HEK293 (cell line): ENCODE measurements around the gene CD96.

ENCODE experiments used
- CTCF ChIA-PET: fragments of 350-600 bp; formaldehyde crosslinking; extraction: SDS; loops from one replicate; lab custom pipeline; 2021; ENCODE audit warnings: antibody characterized with exemption; lab: Yijun Ruan, JAX
- POLR2A ChIA-PET: fragments of 300-600 bp; formaldehyde crosslinking; extraction: SDS; loops from one replicate; lab custom pipeline; 2020; ENCODE audit warnings: antibody characterized with exemption, inconsistent platforms; lab: Yijun Ruan, JAX
- H3K27ac ChIP-seq: fragments of 200-500 bp; sonication (Bioruptor generic); 2 replicates; pipeline ENCODE4 v1.5.1; 2014; ENCODE audit warnings: low read depth, low read length, control low read depth, inconsistent platforms; ENCODE audit errors: extremely low read depth
- H3K36me3 ChIP-seq, 2 experiments: fragments of 200-500 bp in 1 of 2; sonication (Bioruptor generic) in 1 of 2; 1 replicate in 1 of 2; 2 replicates in 1 of 2; pipeline ENCODE4 v1.5.1; 2014 to 2017; ENCODE audit warnings: inconsistent platforms in 2 of 2, low read length in 2 of 2; ENCODE audit not compliant: control insufficient read depth in 2 of 2, insufficient read depth in 1 of 2
- H3K4me1 ChIP-seq: fragments of 200-500 bp; sonication (Bioruptor generic); 2 replicates; pipeline ENCODE4 v1.5.1; 2014; ENCODE audit warnings: mild to moderate bottlenecking, low read length, inconsistent platforms; ENCODE audit not compliant: control insufficient read depth, insufficient read depth
- H3K4me3 ChIP-seq: 2 replicates; pipeline ENCODE4 v1.5.1; 2011; ENCODE audit warnings: low read depth, mild to moderate bottlenecking, control low read depth, low read length, moderate library complexity
- H3K9me3 ChIP-seq: fragments of 200-500 bp; sonication (Bioruptor generic); 2 replicates; pipeline ENCODE4 v1.5.1; 2014; ENCODE audit warnings: low read depth, low read length, inconsistent platforms; ENCODE audit not compliant: control insufficient read depth, insufficient read depth
- CTCF ChIP-seq: fragments of 450-650 bp; formaldehyde crosslinking; IDR thresholded peaks from 2 replicates; pipeline ENCODE4 v1.5.1; 2016; ENCODE audit warnings: missing biosample characterization, missing genetic modification characterization
- FEZF1 ChIP-seq: fragments of 450-650 bp; formaldehyde crosslinking; IDR thresholded peaks from 2 replicates; pipeline ENCODE4 v1.5.1; 2016; ENCODE audit warnings: missing biosample characterization, missing genetic modification characterization
- HOXD13 ChIP-seq: sonication (generic); formaldehyde crosslinking; IDR thresholded peaks from 2 replicates; pipeline ENCODE4 v1.8.0; 2022; ENCODE audit warnings: missing genetic modification reagents, borderline replicate concordance
- ZBTB49 ChIP-seq: fragments of 450-650 bp; formaldehyde crosslinking; IDR thresholded peaks from 2 replicates; pipeline ENCODE4 v1.5.1; 2016; ENCODE audit warnings: missing biosample characterization, missing genetic modification characterization, low read depth
- ZFP37 ChIP-seq: fragments of 450-650 bp; formaldehyde crosslinking; IDR thresholded peaks from 2 replicates; pipeline ENCODE4 v1.5.1; 2016; ENCODE audit warnings: missing biosample characterization, missing genetic modification characterization
- ZNF175 ChIP-seq: fragments of 450-650 bp; formaldehyde crosslinking; IDR thresholded peaks from 2 replicates; pipeline ENCODE4 v1.5.1; 2016; ENCODE audit warnings: missing biosample characterization, missing genetic modification characterization
- ZNF184 ChIP-seq: fragments of 450-650 bp; IDR thresholded peaks from 2 replicates; pipeline ENCODE4 v1.5.1; 2018; ENCODE audit warnings: missing biosample characterization, mild to moderate bottlenecking, missing genetic modification characterization
- ZNF221 ChIP-seq: fragments of 450-650 bp; formaldehyde crosslinking; IDR thresholded peaks from 2 replicates; pipeline ENCODE4 v1.5.1; 2017; ENCODE audit warnings: missing biosample characterization, missing genetic modification characterization, borderline replicate concordance
- ZNF280C ChIP-seq: fragments of 450-650 bp; formaldehyde crosslinking; IDR thresholded peaks from 2 replicates; pipeline ENCODE4 v1.5.1; 2016; ENCODE audit warnings: missing biosample characterization, missing genetic modification characterization
- ZNF37A ChIP-seq: fragments of 450-650 bp; IDR thresholded peaks from 2 replicates; pipeline ENCODE4 v1.5.1; 2018; ENCODE audit warnings: missing biosample characterization, missing genetic modification characterization
- ZNF501 ChIP-seq: fragments of 450-650 bp; formaldehyde crosslinking; IDR thresholded peaks from 2 replicates; pipeline ENCODE4 v1.5.1; 2016; ENCODE audit warnings: missing biosample characterization, missing genetic modification characterization
- ZNF510 ChIP-seq: fragments of 450-650 bp; formaldehyde crosslinking; IDR thresholded peaks from 2 replicates; pipeline ENCODE4 v1.5.1; 2018; ENCODE audit warnings: mild to moderate bottlenecking, missing genetic modification characterization, missing biosample characterization; ENCODE audit not compliant: insufficient replicate concordance
- ZNF692 ChIP-seq: fragments of 450-650 bp; formaldehyde crosslinking; IDR thresholded peaks from 2 replicates; pipeline ENCODE4 v1.5.1; 2016; ENCODE audit warnings: missing biosample characterization, missing genetic modification characterization
- ZNF747 ChIP-seq: fragments of 450-650 bp; formaldehyde crosslinking; IDR thresholded peaks from 2 replicates; pipeline ENCODE4 v1.5.1; 2016; ENCODE audit warnings: missing biosample characterization, missing genetic modification characterization
- ZNF792 ChIP-seq: fragments of 450-650 bp; formaldehyde crosslinking; IDR thresholded peaks from 2 replicates; pipeline ENCODE4 v1.5.1; 2016; ENCODE audit warnings: missing biosample characterization, missing genetic modification characterization
- ZNF830 ChIP-seq: fragments of 450-650 bp; IDR thresholded peaks from 2 replicates; pipeline ENCODE4 v1.5.0; 2018; ENCODE audit warnings: missing biosample characterization, missing genetic modification characterization, low read depth, mild to moderate bottlenecking, moderate library complexity
- TF ChIP-seq, protein P1 (sequence below): fragments of 450-650 bp; formaldehyde crosslinking; IDR thresholded peaks from 2 replicates; pipeline ENCODE4 v1.5.1; 2016; ENCODE audit warnings: missing biosample characterization, missing genetic modification characterization
- TF ChIP-seq, protein P2 (sequence below): fragments of 450-650 bp; formaldehyde crosslinking; IDR thresholded peaks from 2 replicates; pipeline ENCODE4; 2016; ENCODE audit warnings: missing biosample characterization, missing genetic modification characterization
- TF ChIP-seq, protein P3 (sequence below): fragments of 450-650 bp; formaldehyde crosslinking; conservative IDR thresholded peaks from 2 replicates; pipeline ENCODE4 v1.5.1; 2016; ENCODE audit warnings: low read depth, missing biosample characterization, missing genetic modification characterization

Gene CD96

GRCh38 chr3:111603679-111604078 is 61.7 kb downstream of the CD96 start (continued):
- no peak for TF ChIP-seq ZNF175
- no peak for TF ChIP-seq ZNF184 (tag by site-specific recombination)
- no peak for TF ChIP-seq ZFP37
- no peak for TF ChIP-seq ZNF510 (tag by site-specific recombination)

DNA sequence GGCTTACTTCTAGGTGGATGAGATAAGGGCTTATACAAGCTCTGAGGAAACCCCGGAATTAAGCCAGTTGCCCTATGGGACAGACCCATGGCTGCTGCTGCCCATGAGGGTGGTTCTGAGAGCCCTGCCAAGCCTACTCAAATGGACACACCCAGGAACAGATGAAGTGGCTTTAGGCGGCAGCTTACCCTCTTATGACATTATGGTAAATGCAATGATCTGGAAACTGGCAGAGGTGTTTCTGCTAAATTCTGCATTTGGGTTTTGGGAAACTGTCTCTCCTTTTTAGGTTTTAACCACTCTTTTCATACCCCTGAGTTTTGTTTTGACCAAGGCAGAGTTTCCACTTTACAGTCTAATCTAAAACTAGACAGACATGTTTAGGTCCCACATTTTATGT is 62.1 kb downstream of the CD96 start:
- ChIA-PET POLR2A (no interaction called here), CTCF (no interaction called here)
- no peaks in the 10 kb centered on the region for H3K36me3 ChIP-seq
- H3K4me1 ChIP-seq, result no peaks in the 10 kb centered on the region
- H3K27ac ChIP-seq, result no peak overlapping the region
- H3K4me3 ChIP-seq, result no peak overlapping the region
- H3K9me3 ChIP-seq, result no peaks in the 10 kb centered on the region
- no peak for TF ChIP-seq ZBTB49 (tag by site-specific recombination)
- TF ChIP-seq FEZF1 (tag by site-specific recombination), result no peak
- TF ChIP-seq, protein P1, sequence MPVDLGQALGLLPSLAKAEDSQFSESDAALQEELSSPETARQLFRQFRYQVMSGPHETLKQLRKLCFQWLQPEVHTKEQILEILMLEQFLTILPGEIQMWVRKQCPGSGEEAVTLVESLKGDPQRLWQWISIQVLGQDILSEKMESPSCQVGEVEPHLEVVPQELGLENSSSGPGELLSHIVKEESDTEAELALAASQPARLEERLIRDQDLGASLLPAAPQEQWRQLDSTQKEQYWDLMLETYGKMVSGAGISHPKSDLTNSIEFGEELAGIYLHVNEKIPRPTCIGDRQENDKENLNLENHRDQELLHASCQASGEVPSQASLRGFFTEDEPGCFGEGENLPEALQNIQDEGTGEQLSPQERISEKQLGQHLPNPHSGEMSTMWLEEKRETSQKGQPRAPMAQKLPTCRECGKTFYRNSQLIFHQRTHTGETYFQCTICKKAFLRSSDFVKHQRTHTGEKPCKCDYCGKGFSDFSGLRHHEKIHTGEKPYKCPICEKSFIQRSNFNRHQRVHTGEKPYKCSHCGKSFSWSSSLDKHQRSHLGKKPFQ (tag by site-specific recombination), result no peak
- TF ChIP-seq CTCF (tag by site-specific recombination), result no peak
- no peak for TF ChIP-seq ZNF792
- TF ChIP-seq HOXD13 (CRISPR knock-in tag), result no peak
- TF ChIP-seq ZNF830 (tag by site-specific recombination), result no peak
- TF ChIP-seq ZNF280C (tag by site-specific recombination), result no peak
- TF ChIP-seq ZNF221 (tag by site-specific recombination), result no peak
- TF ChIP-seq ZNF501 (tag by site-specific recombination), result no peak
- TF ChIP-seq, protein P2, sequence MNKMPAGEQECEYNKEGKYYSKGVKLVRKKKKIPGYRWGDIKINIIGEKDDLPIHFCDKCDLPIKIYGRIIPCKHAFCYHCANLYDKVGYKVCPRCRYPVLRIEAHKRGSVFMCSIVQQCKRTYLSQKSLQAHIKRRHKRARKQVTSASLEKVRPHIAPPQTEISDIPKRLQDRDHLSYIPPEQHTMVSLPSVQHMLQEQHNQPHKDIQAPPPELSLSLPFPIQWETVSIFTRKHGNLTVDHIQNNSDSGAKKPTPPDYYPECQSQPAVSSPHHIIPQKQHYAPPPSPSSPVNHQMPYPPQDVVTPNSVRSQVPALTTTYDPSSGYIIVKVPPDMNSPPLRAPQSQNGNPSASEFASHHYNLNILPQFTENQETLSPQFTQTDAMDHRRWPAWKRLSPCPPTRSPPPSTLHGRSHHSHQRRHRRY, result no peak
- TF ChIP-seq, protein P3, sequence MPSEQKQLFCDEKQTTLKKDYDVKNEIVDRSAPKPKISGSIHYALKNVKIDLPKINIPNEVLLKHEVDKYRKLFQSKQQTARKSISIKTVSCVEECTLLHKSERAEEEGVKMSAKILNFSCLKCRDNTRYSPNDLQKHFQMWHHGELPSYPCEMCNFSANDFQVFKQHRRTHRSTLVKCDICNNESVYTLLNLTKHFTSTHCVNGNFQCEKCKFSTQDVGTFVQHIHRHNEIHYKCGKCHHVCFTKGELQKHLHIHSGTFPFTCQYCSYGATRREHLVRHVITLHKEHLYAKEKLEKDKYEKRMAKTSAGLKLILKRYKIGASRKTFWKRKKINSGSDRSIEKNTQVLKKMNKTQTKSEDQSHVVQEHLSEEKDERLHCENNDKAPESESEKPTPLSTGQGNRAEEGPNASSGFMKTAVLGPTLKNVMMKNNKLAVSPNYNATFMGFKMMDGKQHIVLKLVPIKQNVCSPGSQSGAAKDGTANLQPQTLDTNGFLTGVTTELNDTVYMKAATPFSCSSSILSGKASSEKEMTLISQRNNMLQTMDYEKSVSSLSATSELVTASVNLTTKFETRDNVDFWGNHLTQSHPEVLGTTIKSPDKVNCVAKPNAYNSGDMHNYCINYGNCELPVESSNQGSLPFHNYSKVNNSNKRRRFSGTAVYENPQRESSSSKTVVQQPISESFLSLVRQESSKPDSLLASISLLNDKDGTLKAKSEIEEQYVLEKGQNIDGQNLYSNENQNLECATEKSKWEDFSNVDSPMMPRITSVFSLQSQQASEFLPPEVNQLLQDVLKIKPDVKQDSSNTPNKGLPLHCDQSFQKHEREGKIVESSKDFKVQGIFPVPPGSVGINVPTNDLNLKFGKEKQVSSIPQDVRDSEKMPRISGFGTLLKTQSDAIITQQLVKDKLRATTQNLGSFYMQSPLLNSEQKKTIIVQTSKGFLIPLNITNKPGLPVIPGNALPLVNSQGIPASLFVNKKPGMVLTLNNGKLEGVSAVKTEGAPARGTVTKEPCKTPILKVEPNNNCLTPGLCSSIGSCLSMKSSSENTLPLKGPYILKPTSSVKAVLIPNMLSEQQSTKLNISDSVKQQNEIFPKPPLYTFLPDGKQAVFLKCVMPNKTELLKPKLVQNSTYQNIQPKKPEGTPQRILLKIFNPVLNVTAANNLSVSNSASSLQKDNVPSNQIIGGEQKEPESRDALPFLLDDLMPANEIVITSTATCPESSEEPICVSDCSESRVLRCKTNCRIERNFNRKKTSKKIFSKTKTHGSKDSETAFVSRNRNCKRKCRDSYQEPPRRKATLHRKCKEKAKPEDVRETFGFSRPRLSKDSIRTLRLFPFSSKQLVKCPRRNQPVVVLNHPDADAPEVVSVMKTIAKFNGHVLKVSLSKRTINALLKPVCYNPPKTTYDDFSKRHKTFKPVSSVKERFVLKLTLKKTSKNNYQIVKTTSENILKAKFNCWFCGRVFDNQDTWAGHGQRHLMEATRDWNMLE, result no peak
- no peak for TF ChIP-seq ZNF692 (tag by site-specific recombination)
- TF ChIP-seq ZNF747 (tag by site-specific recombination), result no peak
- no peak for TF ChIP-seq ZNF37A
